NT2/D1 (cell line): ENCODE data around the gene PAX4.

ENCODE experiments used
- YY1 ChIP-seq: IDR thresholded peaks from 2 replicates; pipeline ENCODE4 v1.6.1; 2011; ENCODE audit not compliant: insufficient read length, insufficient read depth
- ZNF274 ChIP-seq: IDR thresholded peaks from 2 replicates; pipeline ENCODE4 v1.6.1; 2011; ENCODE audit warnings: mild to moderate bottlenecking, low read depth, low read length

- TF ChIP-seq ZNF274 (no peak), YY1 (no peak)
Observed at GRCh38 chr7:127566242-127566641, 51.7 kb downstream of the PAX4 start.
